Measurements from ENCODE around the gene TRMT11. TPM values are rescaled to one million over a fixed set of nuclear protein-coding genes. Genes with fewer than 3 reads are reported as not detected.

The TRMT11 gene
- total RNA-seq, 3 donors from 2014 or later (not counting 1 experiment from before 2014, with no cell fraction given) = 12.2 to 16.6 (median 12.7) TPM

DNA sequence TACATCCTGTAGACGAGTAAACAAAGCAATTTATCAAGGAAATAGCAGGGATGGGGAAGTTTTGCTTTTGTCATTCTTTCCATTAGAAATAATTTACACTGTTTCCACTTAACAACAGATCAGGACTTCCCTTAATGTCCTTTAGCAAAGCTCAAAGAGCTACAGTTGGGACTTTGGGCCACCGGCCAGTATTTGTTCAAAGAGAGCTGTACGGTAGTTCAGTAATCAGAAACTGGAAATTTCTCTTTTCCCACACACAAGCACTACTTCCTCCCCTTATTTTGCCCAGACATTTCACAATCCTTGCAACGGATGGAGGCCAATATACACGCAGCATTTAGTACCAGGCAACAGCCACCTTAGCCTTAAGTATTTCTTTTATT lies 41.9 kb upstream of the TRMT11 start:
- Mint-ChIP-seq H3K4me1 (no peaks in the 10 kb centered on the region), H3K27ac (no peak overlapping the region), H3K9me3 (no peaks in the 10 kb centered on the region), H3K4me3 (no peak overlapping the region), H3K27me3 (ENCODE audit: low read depth in 2 of 2) (peaks cover 12 to 13% of the 10 kb centered on the region in 2 donors), H3K36me3 (no peaks in the 10 kb centered on the region)
- H3K4me1 ChIP-seq (ENCODE audit: control insufficient read depth, insufficient read depth, low read length) = no peaks in the 10 kb centered on the region
- no peaks in the 10 kb centered on the region for H3K9me3 ChIP-seq (ENCODE audit: control insufficient read depth, insufficient read depth, low read length)
- H3K27me3 ChIP-seq (ENCODE audit: control insufficient read depth, insufficient read depth, low read length) = peaks cover 3% of the 10 kb centered on the region
- WGBS (ENCODE audit: insufficient coverage) = 32% methylated on average over 3 of the region's 5 CpGs
- ATAC-seq = no peak
- DNase-seq = no peak
- TF ChIP-seq, protein P1, sequence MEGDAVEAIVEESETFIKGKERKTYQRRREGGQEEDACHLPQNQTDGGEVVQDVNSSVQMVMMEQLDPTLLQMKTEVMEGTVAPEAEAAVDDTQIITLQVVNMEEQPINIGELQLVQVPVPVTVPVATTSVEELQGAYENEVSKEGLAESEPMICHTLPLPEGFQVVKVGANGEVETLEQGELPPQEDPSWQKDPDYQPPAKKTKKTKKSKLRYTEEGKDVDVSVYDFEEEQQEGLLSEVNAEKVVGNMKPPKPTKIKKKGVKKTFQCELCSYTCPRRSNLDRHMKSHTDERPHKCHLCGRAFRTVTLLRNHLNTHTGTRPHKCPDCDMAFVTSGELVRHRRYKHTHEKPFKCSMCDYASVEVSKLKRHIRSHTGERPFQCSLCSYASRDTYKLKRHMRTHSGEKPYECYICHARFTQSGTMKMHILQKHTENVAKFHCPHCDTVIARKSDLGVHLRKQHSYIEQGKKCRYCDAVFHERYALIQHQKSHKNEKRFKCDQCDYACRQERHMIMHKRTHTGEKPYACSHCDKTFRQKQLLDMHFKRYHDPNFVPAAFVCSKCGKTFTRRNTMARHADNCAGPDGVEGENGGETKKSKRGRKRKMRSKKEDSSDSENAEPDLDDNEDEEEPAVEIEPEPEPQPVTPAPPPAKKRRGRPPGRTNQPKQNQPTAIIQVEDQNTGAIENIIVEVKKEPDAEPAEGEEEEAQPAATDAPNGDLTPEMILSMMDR (IDR thresholded peaks at IDR 0.05) = no peak
- no peak overlapping the region for H3K4me3 ChIP-seq (ENCODE audit: low read length)
- H3K36me3 ChIP-seq (ENCODE audit: control insufficient read depth, insufficient read depth, low read length) = no peaks in the 10 kb centered on the region
- intact Hi-C loops (cut with micrococcal nuclease) = no loop called here
- H3K27ac ChIP-seq (ENCODE audit: low read length) = no peak overlapping the region

DNA sequence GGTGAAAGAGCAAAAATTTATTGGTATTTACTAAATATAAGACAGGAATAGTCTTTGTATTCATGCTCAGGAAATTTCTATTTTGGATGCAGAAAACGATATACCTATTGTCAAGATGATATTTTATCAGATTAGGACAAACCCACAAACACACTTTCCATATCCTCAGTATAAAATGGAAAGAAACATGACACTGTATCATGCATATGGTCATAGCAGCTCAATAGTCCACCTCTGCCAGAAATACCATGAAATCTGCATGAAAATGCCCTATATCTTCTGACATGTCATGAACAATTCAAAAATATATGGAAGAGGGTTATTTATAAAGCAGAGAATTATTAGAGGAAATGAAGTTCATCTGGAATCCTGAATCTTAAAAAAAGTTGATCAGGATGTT lies 41.4 kb upstream of the TRMT11 start:
- H3K36me3 ChIP-seq (ENCODE audit: control insufficient read depth, insufficient read depth, low read length) = no peaks in the 10 kb centered on the region
- H3K4me3 ChIP-seq (ENCODE audit: low read length) = no peak overlapping the region
- Mint-ChIP-seq H3K27me3 (ENCODE audit: low read depth in 2 of 2) (peaks cover 7 to 13% of the 10 kb centered on the region in 2 donors), H3K27ac (no peak overlapping the region), H3K4me1 (no peaks in the 10 kb centered on the region), H3K36me3 (no peaks in the 10 kb centered on the region), H3K4me3 (no peak overlapping the region), H3K9me3 (no peaks in the 10 kb centered on the region)
- H3K4me1 ChIP-seq (ENCODE audit: control insufficient read depth, insufficient read depth, low read length) = no peaks in the 10 kb centered on the region
- no peak overlapping the region for H3K27ac ChIP-seq (ENCODE audit: low read length)
- ATAC-seq (no peak), DNase-seq (no peak)
- H3K27me3 ChIP-seq (ENCODE audit: control insufficient read depth, insufficient read depth, low read length) = no peaks in the 10 kb centered on the region
- H3K9me3 ChIP-seq (ENCODE audit: control insufficient read depth, insufficient read depth, low read length) = no peaks in the 10 kb centered on the region
- TF ChIP-seq, protein P1 (IDR thresholded peaks at IDR 0.05) = no peak
- intact Hi-C loops (cut with micrococcal nuclease) = no loop called here
- no CpG with 5 or more reads among the region's 1 CpG for WGBS (ENCODE audit: insufficient coverage)

DNA sequence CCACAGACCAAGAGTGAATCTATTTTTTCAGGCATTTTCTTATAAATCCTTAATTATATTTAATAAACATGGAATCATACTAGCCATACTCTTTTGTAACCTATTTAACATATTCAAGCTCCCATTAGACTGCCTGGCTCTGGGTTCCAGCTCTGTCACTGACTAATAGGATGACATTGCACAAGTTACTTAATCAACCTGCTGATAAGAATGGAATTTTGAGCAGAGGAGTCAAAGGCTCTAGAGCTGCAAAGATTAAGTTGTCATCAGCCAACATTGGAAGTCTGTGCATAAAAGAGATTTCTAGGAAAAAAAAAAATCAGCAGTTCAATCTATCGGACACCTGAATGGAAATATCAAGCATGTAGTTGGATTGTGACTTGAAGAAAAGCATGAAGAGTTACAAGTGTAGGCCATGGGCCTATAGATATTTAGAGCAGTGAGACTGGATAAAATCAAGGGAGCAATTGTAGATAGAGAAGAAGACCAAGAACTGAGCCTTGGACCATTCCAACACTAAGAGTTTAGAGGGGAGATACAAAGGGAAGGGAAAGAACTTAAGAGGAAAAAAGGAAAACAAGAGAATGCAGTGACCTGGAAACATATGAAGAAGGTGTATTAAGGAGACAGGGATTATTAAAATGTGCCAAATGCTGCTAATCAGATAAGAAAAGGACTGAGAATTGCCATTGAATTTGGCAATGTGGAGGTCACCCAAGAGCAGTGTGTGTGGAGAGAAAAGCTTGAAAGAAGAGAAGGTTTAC lies 40.8 kb upstream of the TRMT11 start:
- Mint-ChIP-seq H3K4me3 (no peak overlapping the region), H3K27me3 (ENCODE audit: low read depth in 2 of 2) (peaks cover under 1 to 13% of the 10 kb centered on the region in 2 donors), H3K27ac (no peak overlapping the region), H3K36me3 (no peaks in the 10 kb centered on the region), H3K4me1 (no peaks in the 10 kb centered on the region), H3K9me3 (no peaks in the 10 kb centered on the region)
- TF ChIP-seq, protein P1 (IDR thresholded peaks at IDR 0.05) = no peak
- DNase-seq = no peak
- H3K27me3 ChIP-seq (ENCODE audit: control insufficient read depth, insufficient read depth, low read length) = no peaks in the 10 kb centered on the region
- no peak overlapping the region for H3K4me3 ChIP-seq (ENCODE audit: low read length)
- no peaks in the 10 kb centered on the region for H3K36me3 ChIP-seq (ENCODE audit: control insufficient read depth, insufficient read depth, low read length)
- H3K27ac ChIP-seq (ENCODE audit: low read length) = no peak overlapping the region
- H3K4me1 ChIP-seq (ENCODE audit: control insufficient read depth, insufficient read depth, low read length) = no peaks in the 10 kb centered on the region
- intact Hi-C loops (cut with micrococcal nuclease) = no loop called here
- H3K9me3 ChIP-seq (ENCODE audit: control insufficient read depth, insufficient read depth, low read length) = no peaks in the 10 kb centered on the region
- no peak for ATAC-seq
- 93% methylated on average over 1 of the region's 1 CpG for WGBS (ENCODE audit: insufficient coverage)

DNA sequence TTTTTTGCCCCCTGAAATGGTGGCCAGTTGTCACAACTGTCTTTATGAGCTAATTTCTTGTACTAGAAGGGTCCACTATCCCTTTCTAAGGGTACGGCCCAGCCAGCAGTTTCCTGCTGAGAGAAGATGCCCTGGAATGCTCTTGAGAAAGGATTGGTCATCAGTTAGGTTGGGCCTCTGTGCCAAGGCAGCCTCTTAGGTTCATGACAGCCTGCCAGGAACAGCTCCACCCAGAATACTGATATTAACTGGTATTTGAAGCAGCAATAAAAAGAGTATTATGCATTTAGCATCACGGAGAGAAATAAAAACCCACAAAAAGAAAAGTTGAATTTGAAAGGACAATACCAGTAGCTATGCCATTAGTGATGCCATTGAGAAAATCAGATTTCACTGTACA lies 38.7 kb upstream of the TRMT11 start:
- H3K27me3 ChIP-seq (ENCODE audit: control insufficient read depth, insufficient read depth, low read length) = no peaks in the 10 kb centered on the region
- no peaks in the 10 kb centered on the region for H3K36me3 ChIP-seq (ENCODE audit: control insufficient read depth, insufficient read depth, low read length)
- Mint-ChIP-seq H3K4me3 (no peak overlapping the region), H3K27ac (no peak overlapping the region), H3K27me3 (ENCODE audit: low read depth in 2 of 2) (peaks cover 0 to 14% of the 10 kb centered on the region in 2 donors), H3K36me3 (no peaks in the 10 kb centered on the region), H3K4me1 (no peaks in the 10 kb centered on the region), H3K9me3 (no peaks in the 10 kb centered on the region)
- H3K9me3 ChIP-seq (ENCODE audit: control insufficient read depth, insufficient read depth, low read length) = no peaks in the 10 kb centered on the region
- WGBS (ENCODE audit: insufficient coverage) = 93% methylated on average over 2 of the region's 2 CpGs
- intact Hi-C loops (cut with micrococcal nuclease) = no loop called here
- H3K27ac ChIP-seq (ENCODE audit: low read length) = no peak overlapping the region
- no peak overlapping the region for H3K4me3 ChIP-seq (ENCODE audit: low read length)
- no peaks in the 10 kb centered on the region for H3K4me1 ChIP-seq (ENCODE audit: control insufficient read depth, insufficient read depth, low read length)
- TF ChIP-seq, protein P1 (IDR thresholded peaks at IDR 0.05) = no peak
- no peak for ATAC-seq
- no peak for DNase-seq

Measured in natural killer cell (primary cell).